K562 (cell line): ENCODE data around the gene ANK3. TPM values are rescaled to one million over a fixed set of nuclear protein-coding genes. Genes with fewer than 3 reads are reported as not detected.
A peak's percentile ranks its signal among the peaks of the same experiment; 100 is the strongest.

Source experiments
- ATAC-seq: fragments of 200-7000 bp; cut with Tn5 transposase; 3 replicates; pipeline ENCODE4 v1.9.1; 2020; ENCODE audit warnings: moderate library complexity
- BruUV-seq: library from RNA; stranded (reverse); fragments of 400-500 nt; replicated peaks from 2 replicates; lab custom pipeline; 2021; lab: Mats Ljungman, UMichigan
- CTCF ChIA-PET: fragments of 300-600 bp; formaldehyde crosslinking; extraction: SDS; loops from one replicate; lab custom pipeline; 2021; ENCODE audit warnings: low intra/inter-chr PET ratio; lab: Yijun Ruan, JAX
- POLR2A ChIA-PET: fragments of 300-600, 350-650 bp; sonication (Branson Sonifier 250); formaldehyde crosslinking; extraction: SDS; loops from one replicate; lab custom pipeline; 2021; ENCODE audit warnings: antibody characterized with exemption, inconsistent platforms; lab: Yijun Ruan, JAX
- DNase-seq, 4 experiments: peaks; one replicate each; pipeline versions ENCODE4 v3.0.0 to v3.0.0-alpha.2; 2011 to 2018; ENCODE audit warnings: low spot score in 3 of 4, mixed read lengths in 3 of 4; ENCODE audit errors: extremely low read depth in 1 of 4
- FAIRE-seq: peaks from 2 replicates; lab custom pipeline; 2011; peaks lifted over from hg19 to GRCh38; lab: Jason Lieb, UNC
- H2AFZ ChIP-seq: 2 replicates; pipeline ENCODE4 v1.6.0; 2011; ENCODE audit warnings: low read depth, low read length, control low read depth, inconsistent platforms
- H3K27ac ChIP-seq: fragments of 200-600 bp; 3 replicates; pipeline ENCODE4 v1.8.0; 2011; ENCODE audit warnings: low read depth, mild to moderate bottlenecking, control low read depth, inconsistent platforms, low read length, moderate library complexity, mixed read lengths; ENCODE audit errors: extremely low read depth
- H3K27me3 ChIP-seq, 2 experiments: fragments of 300-600 bp in 1 of 2; 2 replicates in 1 of 2; 3 replicates in 1 of 2; pipeline versions ENCODE4 v1.6.0 to v1.8.0; 2011; ENCODE audit warnings: inconsistent platforms in 2 of 2, low read length in 2 of 2, mild to moderate bottlenecking in 1 of 2, mixed read lengths in 1 of 2, moderate library complexity in 1 of 2; ENCODE audit not compliant: control insufficient read depth in 2 of 2, insufficient read depth in 2 of 2
- H3K36me3 ChIP-seq: fragments of 300-600 bp; 3 replicates; pipeline ENCODE4 v1.8.0; 2011; ENCODE audit warnings: mild to moderate bottlenecking, low read length, inconsistent platforms; ENCODE audit not compliant: control insufficient read depth, insufficient read depth
- H3K4me1 ChIP-seq, 2 experiments: fragments of 200-600 bp in 1 of 2; replicated peaks in 1 of 2; 2 replicates in 1 of 2; 3 replicates in 1 of 2; pipeline versions ENCODE4 v1.5.1 to v1.8.0; 2011; ENCODE audit warnings: inconsistent platforms in 2 of 2, low read length in 2 of 2, mild to moderate bottlenecking in 1 of 2, mixed read lengths in 1 of 2, moderate library complexity in 1 of 2; ENCODE audit not compliant: control insufficient read depth in 2 of 2, insufficient read depth in 2 of 2
- H3K4me2 ChIP-seq: 2 replicates; pipeline ENCODE4 v1.6.1; 2011; ENCODE audit warnings: low read length, control low read depth, inconsistent platforms, mixed read lengths; ENCODE audit not compliant: insufficient read depth
- H3K4me3 ChIP-seq: fragments of 200-600 bp; sonication (generic), shearing (Covaris generic); 2 replicates; pipeline ENCODE4 v1.5.1; 2016; ENCODE audit warnings: control low read depth, inconsistent platforms
- H3K79me2 ChIP-seq: fragments of 200-600 bp; 3 replicates; pipeline ENCODE4 v1.8.0; 2011; ENCODE audit warnings: low read length, inconsistent platforms; ENCODE audit not compliant: control insufficient read depth, insufficient read depth
- H3K9ac ChIP-seq, 2 experiments: 2 replicates each; pipeline versions ENCODE4 v1.6.0 to v1.6.1; 2011; ENCODE audit warnings: low read depth in 2 of 2, low read length in 2 of 2, control low read depth in 1 of 2, inconsistent platforms in 1 of 2, mild to moderate bottlenecking in 1 of 2, mixed read lengths in 1 of 2; ENCODE audit not compliant: insufficient read depth in 1 of 2
- H3K9me1 ChIP-seq: one replicate; pipeline ENCODE4 v1.6.0; 2011; ENCODE audit warnings: inconsistent platforms, mild to moderate bottlenecking, low read length, moderate library complexity; ENCODE audit not compliant: control insufficient read depth, insufficient read depth
- H3K9me3 ChIP-seq: replicated peaks from 2 replicates; pipeline ENCODE4 v1.5.1; 2011; ENCODE audit warnings: low read depth, low read length, inconsistent platforms; ENCODE audit not compliant: control insufficient read depth, insufficient read depth
- H4K20me1 ChIP-seq: replicated peaks from 2 replicates; pipeline ENCODE4 v1.6.1; 2011; ENCODE audit warnings: low read length, inconsistent platforms, mixed read lengths; ENCODE audit not compliant: control insufficient read depth, insufficient read depth
- CHD7 ChIP-seq: fragments of 200-600 bp; sonication (generic); IDR thresholded peaks from one replicate; pipeline ENCODE4 v1.6.1; 2012; ENCODE audit warnings: mild to moderate bottlenecking, low read depth, low read length, inconsistent platforms
- FOXJ2 ChIP-seq: fragments of 200-800 bp; sonication (Bioruptor generic); IDR thresholded peaks from 2 replicates; pipeline ENCODE4 v1.6.1; 2016; ENCODE audit warnings: missing genetic modification characterization, missing compliant biosample characterization
- GABPA ChIP-seq: fragments of 200-800 bp; sonication (Bioruptor generic); conservative IDR thresholded peaks from 2 replicates; pipeline ENCODE4 v1.6.1; 2016; ENCODE audit warnings: low read depth, missing genetic modification characterization, missing compliant biosample characterization
- RCOR1 ChIP-seq, 2 experiments: IDR thresholded peaks; 2 replicates each; pipeline ENCODE4 v1.6.1; 2012; ENCODE audit warnings: low read depth in 2 of 2, low read length in 2 of 2, borderline replicate concordance in 1 of 2, improper control_type of control experiment in 1 of 2
- ZBTB11 ChIP-seq, 3 experiments: fragments of 200-800 bp in 1 of 3; fragments of 250-450 bp in 1 of 3; fragments of 450-650 bp in 1 of 3; sonication (Bioruptor Pico) in 1 of 3; sonication (Bioruptor generic) in 1 of 3; formaldehyde crosslinking in 1 of 3; IDR thresholded peaks; 2 replicates each; pipeline versions ENCODE4 v1.6.1 to v1.8.0; 2016 to 2022; ENCODE audit warnings: mild to moderate bottlenecking in 2 of 3, missing genetic modification characterization in 2 of 3, missing compliant biosample characterization in 1 of 3, moderate library complexity in 1 of 3
- WGBS: fragments of 100-300 bp; shearing (Covaris generic); methylation state at CpG from one replicate; pipeline ENCODE4 v1.1.6; 2016; ENCODE audit warnings: low coverage, mixed read lengths; ENCODE audit not compliant: insufficient coverage; ENCODE audit errors: missing lambda C conversion rate; 5-methylcytosine and 5-hydroxymethylcytosine counted together
- in situ Hi-C: fragments of 300-500 bp; cut with MboI; formaldehyde crosslinking; loops from 4 replicates; pipeline ENCODE4 v1.15.0; 2018; ENCODE audit warnings: inconsistent platforms, mixed read lengths
- intact Hi-C: fragments of 100-400 bp; cut with micrococcal nuclease; formaldehyde crosslinking; loops from 2 replicates; pipeline ENCODE4 v1.14.2; 2022
- polyA plus RNA-seq, 8 experiments: library from polyadenylated mRNA; depleted of rRNA in 4 of 8; stranded (reverse) in 5 of 8; unstranded in 3 of 8; fragments of >200 nt; fragmentation: Nextera tagmentation in 2 of 8; fragmentation: Illumina TruSeq in 1 of 8; extraction: Ambion mirVana in 2 of 8; extraction: Trizol in 1 of 8; gene quantifications; 2 replicates each; pipeline versions ENCODE4 v1.2.1 to v1.2.3, GENCODE V29; 2011 to 2014; ENCODE audit warnings: inconsistent platforms in 1 of 8, missing spikeins in 1 of 8
- total RNA-seq, 7 experiments: library from RNA; depleted of rRNA in 6 of 7; stranded (reverse); fragments of >200 nt in 6 of 7; fragmentation: Illumina TruSeq in 2 of 7; extraction: Trizol in 2 of 7; gene quantifications; 2 replicates each; pipeline versions ENCODE4 v1.2.1 to v1.2.3, GENCODE V29; 2011 to 2021; ENCODE audit warnings: low replicate concordance in 1 of 7

The ANK3 gene
- total and polyA plus RNA-seq, 9 of the 15 experiments (the other 6 are each of a cell fraction or from before 2014, with no cell fraction given): 10.0 to 32.3 (median 17.9) TPM

- H3K9me3 ChIP-seq: no peaks in the 10 kb centered on the region
- BruUV-seq: no TSS peak
- H3K79me2 ChIP-seq: no peaks in the 10 kb centered on the region
- POLR2A ChIA-PET: interaction anchor here (1.2 kb wide), 1 partner anchor 188 kb away, joined by 3 read pairs; no protein-coding TSS in a partner anchor
- FAIRE-seq (no peak), ATAC-seq (no peak), DNase-seq (no peak)
- H3K36me3 ChIP-seq: no peaks in the 10 kb centered on the region
- no peaks in the 10 kb centered on the region for H3K9me1 ChIP-seq
- H3K4me2 ChIP-seq: no peak overlapping the region
- in situ Hi-C loops (loop anchor here (25.0 kb wide), 1 partner anchor 788 kb away; no protein-coding TSS in a partner anchor), intact Hi-C loops (no loop called here)
- peaks cover 0 to 39% of the 10 kb centered on the region in 2 experiments; a peak in 2 of 5 replicates for H3K4me1 ChIP-seq
- no peak overlapping the region for H3K27ac ChIP-seq
- H4K20me1 ChIP-seq: no peaks in the 10 kb centered on the region
- no peaks in the 10 kb centered on the region for H3K27me3 ChIP-seq
- CTCF ChIA-PET: interaction anchor here (0.7 kb wide), 1 partner anchor 126 kb away, joined by 3 read pairs; no protein-coding TSS in a partner anchor
- H3K4me3 ChIP-seq: no peak overlapping the region
- no peak overlapping the region for H2AFZ ChIP-seq
- H3K9ac ChIP-seq: no peak overlapping the region
- WGBS: 22% methylated on average over 4 of the region's 4 CpGs
- TF ChIP-seq CHD7 (no peak), ZBTB11 (CRISPR knock-in tag; IDR thresholded peaks at IDR 0.05) (no peak), RCOR1 (IDR thresholded peaks at IDR 0.05; ENCODE audit: borderline replicate concordance in 1 of 2, low read depth in 2 of 2, low read length in 2 of 2) (no peak), FOXJ2 (peak; percentile 49; the same call in 1 of the 2 replicates), GABPA (tag) (no peak)
Observed at GRCh38 chr10:60424971-60425370, 35.3 kb upstream of the ANK3 start.
